ENCODE data around the gene SYTL3.
"Not testable (repeated sequence)": the region's sequence is repeated elsewhere in the genome, so short reads cannot be mapped to it uniquely, and the experiment has no call there.

SYTL3 gene

GRCh38 chr6:158631678-158632537 is 17.9 kb upstream of the SYTL3 start:
- TF ChIP-seq, protein P1, sequence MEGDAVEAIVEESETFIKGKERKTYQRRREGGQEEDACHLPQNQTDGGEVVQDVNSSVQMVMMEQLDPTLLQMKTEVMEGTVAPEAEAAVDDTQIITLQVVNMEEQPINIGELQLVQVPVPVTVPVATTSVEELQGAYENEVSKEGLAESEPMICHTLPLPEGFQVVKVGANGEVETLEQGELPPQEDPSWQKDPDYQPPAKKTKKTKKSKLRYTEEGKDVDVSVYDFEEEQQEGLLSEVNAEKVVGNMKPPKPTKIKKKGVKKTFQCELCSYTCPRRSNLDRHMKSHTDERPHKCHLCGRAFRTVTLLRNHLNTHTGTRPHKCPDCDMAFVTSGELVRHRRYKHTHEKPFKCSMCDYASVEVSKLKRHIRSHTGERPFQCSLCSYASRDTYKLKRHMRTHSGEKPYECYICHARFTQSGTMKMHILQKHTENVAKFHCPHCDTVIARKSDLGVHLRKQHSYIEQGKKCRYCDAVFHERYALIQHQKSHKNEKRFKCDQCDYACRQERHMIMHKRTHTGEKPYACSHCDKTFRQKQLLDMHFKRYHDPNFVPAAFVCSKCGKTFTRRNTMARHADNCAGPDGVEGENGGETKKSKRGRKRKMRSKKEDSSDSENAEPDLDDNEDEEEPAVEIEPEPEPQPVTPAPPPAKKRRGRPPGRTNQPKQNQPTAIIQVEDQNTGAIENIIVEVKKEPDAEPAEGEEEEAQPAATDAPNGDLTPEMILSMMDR (IDR thresholded peaks at IDR 0.05; ENCODE audit: low read depth, low read length): no peak
- DNase-seq (ENCODE audit: extremely low read depth, low read depth): no peak

- not testable (repeated sequence) for DNase-seq (ENCODE audit: extremely low read depth, low read depth)
Measured at GRCh38 chr6:158632538-158633119, 17.2 kb upstream of the SYTL3 start.

DNA sequence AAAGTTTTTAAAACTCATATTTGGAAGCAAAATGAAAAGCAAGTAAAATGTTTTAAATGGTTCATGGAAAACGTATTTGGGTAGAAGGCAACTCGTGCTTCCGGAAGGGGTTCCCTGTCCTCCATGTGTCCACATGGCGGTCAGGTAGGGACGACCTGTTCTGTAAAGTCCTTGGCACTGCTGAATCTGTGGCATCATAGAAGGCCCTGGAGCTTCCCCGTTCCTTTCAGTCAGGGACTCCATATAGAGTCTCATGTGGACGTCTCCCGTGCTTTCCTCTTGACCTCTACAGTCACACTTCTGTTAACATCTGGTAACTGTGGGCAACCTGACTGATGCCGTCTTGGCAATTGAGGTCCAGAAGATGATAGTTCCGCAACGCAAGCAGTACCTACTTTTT is 16.7 kb upstream of the SYTL3 start:
- DNase-seq (ENCODE audit: extremely low read depth, low read depth): no peak
- TF ChIP-seq, protein P1 (IDR thresholded peaks at IDR 0.05; ENCODE audit: low read depth, low read length): no peak

- TF ChIP-seq, protein P1 (IDR thresholded peaks at IDR 0.05; ENCODE audit: low read depth, low read length): no peak
- DNase-seq (ENCODE audit: extremely low read depth, low read depth): no peak
Measured at GRCh38 chr6:158634695-158635426, 15.0 kb upstream of the SYTL3 start.

- TF ChIP-seq, protein P1 (IDR thresholded peaks at IDR 0.05; ENCODE audit: low read depth, low read length): no peak
- no peak for DNase-seq (ENCODE audit: extremely low read depth, low read depth)
Measured at GRCh38 chr6:158635427-158636073, 14.3 kb upstream of the SYTL3 start.

DNA sequence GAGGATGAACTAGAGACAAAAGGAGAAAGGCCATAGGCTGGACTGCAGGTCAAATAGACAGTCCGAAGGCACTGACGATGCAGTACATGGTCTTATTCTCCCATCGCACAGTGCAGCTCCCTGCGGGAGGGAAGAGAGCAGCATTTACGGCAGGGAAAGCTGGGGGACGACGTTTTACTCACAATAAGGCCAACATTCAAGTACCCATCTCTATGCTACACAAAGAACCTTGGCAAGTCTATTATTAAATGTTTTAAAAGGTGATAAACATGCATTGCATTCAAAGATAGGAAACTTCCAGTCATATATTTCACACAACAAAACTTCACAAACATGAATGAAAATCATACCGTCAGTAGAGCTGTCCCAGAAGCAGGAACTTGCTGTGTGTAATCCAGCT is 13.1 kb upstream of the SYTL3 start:
- TF ChIP-seq, protein P1 (IDR thresholded peaks at IDR 0.05; ENCODE audit: low read depth, low read length): no peak
- DNase-seq (ENCODE audit: extremely low read depth, low read depth): no peak

- TF ChIP-seq, protein P1 (IDR thresholded peaks at IDR 0.05; ENCODE audit: low read depth, low read length): no peak
Measured at GRCh38 chr6:158638324-158638854, 11.5 kb upstream of the SYTL3 start.

More at GRCh38 chr6:158638324-158638854, 11.5 kb upstream of the SYTL3 start:
- DNase-seq (ENCODE audit: extremely low read depth, low read depth): no peak
